ENCODE results near the gene ATP10A. TPM values are rescaled to one million over a fixed set of nuclear protein-coding genes. Genes with fewer than 3 reads are reported as not detected.

Gene ATP10A
- total RNA-seq, 1 donor from 2014 or later: 1.9 TPM

DNA sequence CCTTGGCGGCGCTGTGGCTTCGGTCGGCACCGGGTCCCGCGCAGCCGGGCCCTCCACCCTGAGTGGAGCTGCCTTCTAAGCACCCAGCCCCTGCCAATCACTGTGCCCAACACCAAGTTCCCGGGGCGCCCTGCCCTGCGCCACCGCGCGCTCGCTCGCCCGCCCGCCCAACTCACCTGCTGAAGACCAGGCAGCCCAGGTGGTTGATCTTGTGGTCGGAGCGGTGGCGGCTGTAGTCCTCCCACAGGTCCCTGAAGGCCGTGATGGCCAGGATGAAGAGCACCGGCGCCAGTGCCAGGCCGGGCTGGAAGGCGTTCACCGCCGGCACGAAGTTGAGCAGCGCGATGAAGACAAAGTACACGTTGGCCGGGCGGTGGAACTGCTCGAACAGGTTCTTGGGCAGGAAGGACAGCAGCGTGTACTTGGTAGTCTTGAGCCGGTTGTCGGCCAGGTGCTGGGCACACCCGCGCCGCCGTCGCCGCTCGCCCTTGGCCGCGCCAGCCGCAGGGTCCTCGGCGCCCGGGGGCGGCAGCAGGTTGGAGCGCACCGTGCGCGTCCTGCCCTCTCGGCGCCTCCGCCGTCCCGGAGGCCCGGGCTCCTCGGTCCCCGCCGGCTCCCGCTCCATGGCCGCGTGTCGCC, 536 bp downstream of the ATP10A start:
- TF ChIP-seq, protein P1, sequence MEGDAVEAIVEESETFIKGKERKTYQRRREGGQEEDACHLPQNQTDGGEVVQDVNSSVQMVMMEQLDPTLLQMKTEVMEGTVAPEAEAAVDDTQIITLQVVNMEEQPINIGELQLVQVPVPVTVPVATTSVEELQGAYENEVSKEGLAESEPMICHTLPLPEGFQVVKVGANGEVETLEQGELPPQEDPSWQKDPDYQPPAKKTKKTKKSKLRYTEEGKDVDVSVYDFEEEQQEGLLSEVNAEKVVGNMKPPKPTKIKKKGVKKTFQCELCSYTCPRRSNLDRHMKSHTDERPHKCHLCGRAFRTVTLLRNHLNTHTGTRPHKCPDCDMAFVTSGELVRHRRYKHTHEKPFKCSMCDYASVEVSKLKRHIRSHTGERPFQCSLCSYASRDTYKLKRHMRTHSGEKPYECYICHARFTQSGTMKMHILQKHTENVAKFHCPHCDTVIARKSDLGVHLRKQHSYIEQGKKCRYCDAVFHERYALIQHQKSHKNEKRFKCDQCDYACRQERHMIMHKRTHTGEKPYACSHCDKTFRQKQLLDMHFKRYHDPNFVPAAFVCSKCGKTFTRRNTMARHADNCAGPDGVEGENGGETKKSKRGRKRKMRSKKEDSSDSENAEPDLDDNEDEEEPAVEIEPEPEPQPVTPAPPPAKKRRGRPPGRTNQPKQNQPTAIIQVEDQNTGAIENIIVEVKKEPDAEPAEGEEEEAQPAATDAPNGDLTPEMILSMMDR (conservative IDR thresholded peaks at IDR 0.05): no peak
- DNase-seq (ENCODE audit: extremely low spot score, unreplicated experiment): no peak
- no peaks in the 10 kb centered on the region for H3K4me1 Mint-ChIP-seq (ENCODE audit: unreplicated experiment)
- no peaks in the 10 kb centered on the region for H3K36me3 Mint-ChIP-seq
- no peaks in the 10 kb centered on the region for H3K9me3 Mint-ChIP-seq
- H3K4me3 Mint-ChIP-seq: peak overlapping the region; percentile 84
- peaks cover 75% of the 10 kb centered on the region for H3K27me3 Mint-ChIP-seq
- no peak overlapping the region for H3K27ac Mint-ChIP-seq

DNA sequence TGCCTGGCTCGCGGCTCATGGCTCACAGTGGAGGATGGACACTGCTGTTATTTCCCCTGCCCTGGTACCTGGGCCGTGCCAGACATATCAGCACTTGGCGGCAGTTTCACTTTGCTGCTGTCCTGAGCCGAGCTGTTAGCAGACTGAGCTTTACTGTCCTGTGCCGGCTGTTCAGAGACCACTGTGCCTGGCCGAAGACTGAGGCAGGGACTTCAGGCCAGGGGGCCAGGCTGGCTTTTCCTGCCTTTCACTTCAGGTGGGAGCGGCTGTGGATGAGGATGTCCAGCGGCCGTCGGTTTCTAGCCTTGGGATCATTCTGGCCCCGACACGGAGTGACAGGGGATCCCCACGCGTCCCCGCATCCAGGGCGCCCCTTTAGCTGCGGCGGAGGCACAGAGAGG, 1.1 kb downstream of the ATP10A start:
- H3K4me1 Mint-ChIP-seq (ENCODE audit: unreplicated experiment): no peaks in the 10 kb centered on the region
- TF ChIP-seq, protein P1 (conservative IDR thresholded peaks at IDR 0.05): no peak
- DNase-seq (ENCODE audit: extremely low spot score, unreplicated experiment): no peak
- no peak overlapping the region for H3K4me3 Mint-ChIP-seq
- H3K27me3 Mint-ChIP-seq: peaks cover 78% of the 10 kb centered on the region
- no peaks in the 10 kb centered on the region for H3K36me3 Mint-ChIP-seq
- H3K9me3 Mint-ChIP-seq: no peaks in the 10 kb centered on the region
- no peak overlapping the region for H3K27ac Mint-ChIP-seq

DNA sequence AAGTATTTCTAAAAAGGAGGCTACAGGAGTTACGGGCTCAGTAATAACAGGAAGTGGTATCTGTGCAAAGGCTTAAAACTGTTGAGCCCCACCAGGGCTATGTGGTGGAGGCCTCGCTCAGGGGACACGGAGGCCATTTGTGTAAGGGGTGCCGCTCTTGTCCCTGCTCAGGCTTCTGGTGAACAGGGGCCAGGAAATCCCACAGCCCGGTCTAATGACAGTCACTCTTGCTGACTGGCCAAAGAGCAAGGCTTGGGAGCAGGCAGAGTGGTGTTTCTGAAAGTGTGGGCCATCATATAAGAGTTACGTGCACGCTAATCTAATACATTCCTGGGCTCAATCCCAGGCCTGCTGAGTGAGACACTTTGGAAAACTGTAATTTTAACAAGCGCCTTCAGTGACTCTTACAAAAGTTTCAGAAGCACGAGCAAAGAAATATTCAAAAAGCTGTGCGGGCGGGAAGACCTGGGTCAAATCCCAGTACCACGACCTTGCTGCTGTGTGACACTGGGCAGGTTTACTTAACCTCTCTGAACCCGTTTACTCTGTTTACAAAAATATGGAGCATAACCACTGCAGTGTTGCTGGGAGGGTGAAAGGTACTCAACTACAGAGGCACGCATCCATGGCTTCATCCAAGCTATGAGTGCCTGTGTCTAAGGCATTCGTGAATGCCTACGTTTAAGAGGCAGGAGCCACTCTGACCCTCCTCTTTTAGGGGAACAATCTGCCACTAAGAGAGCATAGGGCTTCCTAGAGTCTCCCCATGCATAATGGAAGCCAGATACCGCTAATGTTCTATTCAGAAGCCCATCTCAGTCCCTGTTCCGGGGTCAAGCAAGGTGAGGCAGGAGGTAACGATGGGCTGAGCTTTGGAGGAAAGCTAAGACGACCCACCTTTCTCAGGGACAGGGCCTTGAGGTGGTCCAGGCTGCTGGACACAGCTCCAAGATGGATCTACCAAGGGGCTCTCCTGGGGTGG, 2.0 kb downstream of the ATP10A start:
- DNase-seq (ENCODE audit: extremely low spot score, unreplicated experiment): no peak
- no peak overlapping the region for H3K27ac Mint-ChIP-seq
- peaks cover 69% of the 10 kb centered on the region for H3K27me3 Mint-ChIP-seq
- peak overlapping the region; percentile 72 for H3K4me3 Mint-ChIP-seq
- H3K9me3 Mint-ChIP-seq: no peaks in the 10 kb centered on the region
- TF ChIP-seq, protein P1 (conservative IDR thresholded peaks at IDR 0.05): no peak
- no peaks in the 10 kb centered on the region for H3K36me3 Mint-ChIP-seq
- no peaks in the 10 kb centered on the region for H3K4me1 Mint-ChIP-seq (ENCODE audit: unreplicated experiment)

DNA sequence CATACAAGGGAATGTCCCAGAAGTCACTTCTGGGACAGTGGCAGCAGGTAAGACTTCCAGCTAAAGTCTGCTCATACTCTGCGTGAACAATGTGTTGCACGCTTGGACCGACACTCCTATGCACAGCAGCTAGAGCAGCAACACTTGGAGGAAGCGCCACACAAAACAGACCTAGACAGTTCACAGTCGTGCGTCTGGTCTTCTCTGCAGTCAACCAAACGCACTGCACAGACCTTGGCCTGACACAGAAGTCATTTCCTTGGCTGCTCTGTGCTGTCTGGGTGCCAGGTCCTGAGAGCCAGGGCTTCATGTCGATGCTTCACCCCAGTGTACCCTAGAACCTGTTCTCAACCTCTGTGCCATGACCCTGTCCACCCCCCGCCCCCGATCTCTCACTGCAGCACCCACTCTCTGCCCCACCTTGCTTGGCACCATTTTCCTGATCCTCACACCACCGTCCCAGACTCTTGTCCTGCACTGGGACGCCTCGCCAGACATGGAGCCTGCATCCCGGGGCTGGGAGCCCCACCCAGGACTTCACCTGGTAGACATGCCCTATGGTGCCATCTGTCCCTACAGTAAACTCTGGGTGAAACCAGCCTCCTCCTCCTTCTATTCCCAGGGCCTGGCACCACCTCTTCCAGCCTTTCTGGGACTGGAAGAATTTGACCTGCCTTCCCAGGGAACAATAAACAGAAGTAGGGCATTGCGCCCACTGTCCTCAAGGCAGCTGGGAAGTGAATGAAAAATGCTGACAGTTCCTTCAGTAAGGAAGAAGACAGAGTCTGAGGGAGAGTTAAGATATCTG, 3.1 kb downstream of the ATP10A start:
- H3K27ac Mint-ChIP-seq: no peak overlapping the region

More for the DNA sequence above, 3.1 kb downstream of the ATP10A start:
- H3K36me3 Mint-ChIP-seq: no peaks in the 10 kb centered on the region
- peaks cover 60% of the 10 kb centered on the region for H3K27me3 Mint-ChIP-seq
- H3K4me1 Mint-ChIP-seq (ENCODE audit: unreplicated experiment): no peaks in the 10 kb centered on the region
- TF ChIP-seq, protein P1 (conservative IDR thresholded peaks at IDR 0.05): no peak
- H3K4me3 Mint-ChIP-seq: peak overlapping the region; percentile 72
- H3K9me3 Mint-ChIP-seq: no peaks in the 10 kb centered on the region
- no peak for DNase-seq (ENCODE audit: extremely low spot score, unreplicated experiment)

Data from type B pancreatic cell (in vitro differentiated cells).